ENCODE results near the gene ARHGAP10.

Gene ARHGAP10

DNA sequence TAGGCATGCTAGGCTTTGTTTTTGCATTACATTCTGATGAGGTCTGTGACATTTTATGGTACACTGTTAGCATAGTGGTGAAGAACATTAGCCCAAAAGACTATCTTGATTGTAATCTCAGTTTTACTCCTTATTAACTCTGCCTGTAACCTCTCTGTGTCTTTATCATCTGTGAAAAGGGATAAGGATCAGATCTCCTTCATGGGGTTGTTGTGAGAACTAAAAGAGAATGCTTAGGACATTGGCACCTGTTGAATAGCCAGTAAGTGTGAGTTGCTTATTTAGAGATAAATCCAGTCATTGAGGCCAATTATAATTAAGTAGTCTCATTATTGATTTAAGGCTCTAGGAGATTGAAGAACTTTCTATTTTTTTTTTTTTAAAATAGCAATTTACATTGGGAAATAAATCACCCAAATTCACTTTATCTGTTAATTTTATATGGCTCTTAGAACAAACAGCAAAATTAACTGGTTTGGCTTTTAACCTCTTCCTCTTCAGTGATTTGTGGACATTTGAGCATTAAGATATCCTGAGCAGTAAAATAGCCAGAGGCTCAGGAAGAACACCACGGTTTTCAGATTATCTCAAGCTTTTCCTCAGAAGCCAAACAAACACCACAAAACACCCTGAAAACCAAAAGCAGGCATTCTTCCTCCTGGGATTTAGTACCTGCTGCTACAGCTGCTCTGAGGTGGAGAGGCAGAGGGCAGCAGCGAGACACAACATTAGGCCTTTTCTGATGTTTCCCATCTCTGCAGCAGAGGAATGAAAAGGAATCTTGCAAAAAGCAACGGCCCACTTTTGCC, 192.9 kb downstream of the ARHGAP10 start:
- no peak for DNase-seq

GRCh38 chr4:147927377-147928137, 195.7 kb downstream of the ARHGAP10 start:
- DNase-seq, result no peak

DNA sequence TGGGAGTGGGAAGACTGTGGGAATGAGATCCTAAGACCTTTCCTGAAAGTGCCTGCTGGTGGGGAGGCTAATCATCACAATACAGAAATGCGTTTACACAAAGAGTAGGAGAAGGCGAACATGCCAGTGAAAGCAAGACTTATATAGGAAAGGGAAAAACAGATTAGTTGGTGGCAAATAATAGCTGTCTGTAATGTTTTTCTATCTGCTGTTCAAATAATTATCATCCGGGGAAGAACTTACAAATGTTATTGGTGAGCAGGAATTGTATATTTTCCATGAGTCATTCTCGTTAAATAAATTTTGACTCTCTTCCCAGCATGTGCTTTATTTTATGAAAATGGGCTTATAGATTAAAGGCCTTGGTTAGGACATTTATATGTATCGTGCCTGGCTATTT, 196.5 kb downstream of the ARHGAP10 start:
- no peak for DNase-seq

DNA sequence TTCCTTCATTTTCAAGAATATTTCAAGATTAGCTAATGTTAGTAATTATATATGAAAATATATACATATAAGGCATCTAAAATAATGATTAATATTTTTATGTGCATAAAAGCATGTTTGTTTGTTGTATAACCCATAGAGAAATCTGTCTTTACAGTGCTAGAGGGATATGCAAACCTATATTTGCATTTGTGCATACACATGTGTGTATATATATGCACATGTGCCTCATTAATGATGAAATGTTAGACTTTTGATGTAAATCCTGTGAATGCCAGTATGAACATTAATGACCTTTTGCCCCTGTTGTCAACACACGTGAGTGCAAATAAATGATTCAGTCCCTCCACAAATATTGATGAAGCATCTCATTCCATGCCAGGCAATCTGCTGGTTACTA, 197.9 kb downstream of the ARHGAP10 start:
- no peak for DNase-seq

GRCh38 chr4:147933316-147933715, 201.4 kb downstream of the ARHGAP10 start:
- no peak for DNase-seq

DNA sequence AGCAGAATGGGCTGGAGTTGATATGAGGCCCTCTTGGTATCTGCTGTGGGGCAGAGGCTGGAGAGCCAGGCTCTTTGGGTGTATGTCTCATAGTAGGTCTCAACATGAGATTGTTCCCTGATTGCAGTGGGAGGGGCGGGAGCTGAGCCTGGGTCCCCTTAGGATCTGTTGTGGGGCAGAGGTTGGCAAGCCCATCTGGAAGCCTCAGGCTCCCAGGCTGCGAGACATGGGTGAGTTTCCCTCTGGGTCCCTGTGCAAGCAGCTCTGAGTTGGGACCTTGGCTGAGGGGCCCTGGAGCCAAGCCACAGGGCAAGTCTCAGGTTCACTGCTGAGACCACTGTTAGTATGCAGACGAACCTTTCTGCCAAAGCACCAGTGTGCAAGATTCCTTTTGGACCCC, 201.9 kb downstream of the ARHGAP10 start:
- no peak for DNase-seq

- no peak for DNase-seq
Measured at GRCh38 chr4:147938496-147938895, 206.6 kb downstream of the ARHGAP10 start.

DNA sequence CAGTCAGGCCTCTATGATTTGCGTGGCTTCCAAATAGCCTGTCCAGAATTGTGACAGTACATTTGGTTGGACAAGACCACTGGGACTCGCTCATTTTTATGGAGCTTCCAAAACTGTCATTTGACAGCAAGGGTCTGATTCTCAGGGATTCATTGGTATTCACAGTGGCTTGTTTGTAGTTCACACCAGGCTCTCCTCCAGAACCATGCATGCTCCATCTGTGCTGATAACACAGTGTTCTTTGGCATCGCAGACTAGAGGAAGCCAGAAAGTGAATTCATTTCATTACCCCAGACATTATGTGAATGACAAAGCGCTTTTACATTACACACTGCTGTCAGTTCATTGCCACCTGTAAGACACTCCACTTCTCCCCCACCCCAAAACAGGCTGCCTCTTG, 208.3 kb downstream of the ARHGAP10 start:
- DNase-seq, result no peak

- DNase-seq, result no peak
Measured at GRCh38 chr4:147941373-147941772, 209.5 kb downstream of the ARHGAP10 start.

DNA sequence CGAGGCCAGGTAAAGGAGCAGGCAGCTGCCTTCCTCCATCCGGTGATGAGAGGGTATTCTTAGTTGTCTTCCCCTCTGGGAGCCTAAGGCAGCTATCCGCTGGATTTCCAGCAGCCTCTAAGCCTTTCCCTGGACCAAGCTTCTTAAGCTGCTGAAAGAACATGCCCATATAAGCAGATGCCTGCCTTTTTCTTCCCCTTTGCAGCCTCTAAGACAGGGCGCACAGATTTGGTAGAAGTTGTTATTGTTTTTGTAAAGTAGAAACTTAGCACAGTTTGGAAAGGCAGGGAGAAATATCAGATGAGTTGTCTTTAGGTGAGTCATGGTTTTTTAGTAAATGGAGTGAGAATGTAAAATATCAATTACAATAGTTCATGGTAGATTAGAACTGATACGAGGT, 210.8 kb downstream of the ARHGAP10 start:
- no peak for DNase-seq

GRCh38 chr4:147943159-147943638, 211.3 kb downstream of the ARHGAP10 start:
- DNase-seq, result no peak

DNA sequence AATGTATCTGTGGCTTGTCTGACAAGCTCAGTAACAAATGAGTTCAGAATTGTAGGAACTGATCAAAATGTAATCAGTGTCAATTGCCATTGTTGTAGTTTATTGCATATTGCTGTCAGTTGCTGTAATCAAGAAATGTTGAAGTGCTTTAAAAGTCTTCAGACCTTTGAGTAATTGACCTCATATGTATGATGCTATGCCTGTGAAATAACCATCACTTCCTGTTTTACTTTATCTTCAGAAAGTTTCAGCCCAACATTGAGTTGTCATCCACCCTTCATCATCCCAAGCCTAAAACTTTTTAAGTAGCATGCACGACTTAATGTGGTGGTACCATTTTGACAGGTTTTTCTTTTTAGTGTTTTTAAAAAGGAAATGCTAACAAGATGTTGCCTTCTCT, 212.4 kb downstream of the ARHGAP10 start:
- no peak for DNase-seq

GRCh38 chr4:147944670-147945260, 212.9 kb downstream of the ARHGAP10 start:
- DNase-seq, result no peak

DNA sequence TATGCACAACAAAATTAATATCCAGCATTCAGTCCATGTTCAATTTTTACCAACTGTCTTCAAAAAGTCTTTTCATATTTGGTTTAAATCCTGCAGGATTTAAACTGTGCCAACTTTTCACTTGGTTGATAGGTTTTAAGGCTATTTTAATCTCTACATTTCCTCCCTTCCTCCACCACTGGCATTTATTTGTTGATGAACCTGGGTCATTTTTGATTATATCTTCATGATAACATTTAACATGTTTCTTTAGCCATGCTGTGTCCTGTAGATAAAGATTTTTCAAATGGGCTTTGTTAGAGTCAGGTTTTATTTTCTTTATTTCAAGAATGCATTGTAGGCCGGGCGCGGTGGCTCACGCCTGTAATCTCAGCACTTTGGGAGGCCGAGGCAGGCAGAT, 216.4 kb downstream of the ARHGAP10 start:
- no peak for DNase-seq

DNA sequence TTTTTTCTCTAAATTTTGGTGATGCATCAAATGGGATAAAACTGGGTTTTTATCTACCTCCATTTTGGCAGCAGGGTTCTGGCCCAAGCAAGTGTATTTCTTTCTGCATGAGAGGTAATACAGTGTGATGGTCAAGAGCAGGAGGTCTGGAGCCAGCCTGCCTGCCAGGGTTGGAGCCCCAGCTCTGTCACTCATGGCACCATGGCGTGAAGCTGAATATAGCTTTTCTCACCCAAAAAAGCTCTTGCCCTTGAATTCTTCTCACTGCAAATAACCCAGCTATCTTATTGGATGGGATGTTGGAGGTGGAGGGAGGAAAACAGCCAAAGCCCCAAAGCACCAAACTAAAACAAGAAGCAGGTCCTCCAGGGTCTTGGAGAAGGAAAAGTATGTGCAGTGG, 218.4 kb downstream of the ARHGAP10 start:
- DNase-seq, result no peak

DNA sequence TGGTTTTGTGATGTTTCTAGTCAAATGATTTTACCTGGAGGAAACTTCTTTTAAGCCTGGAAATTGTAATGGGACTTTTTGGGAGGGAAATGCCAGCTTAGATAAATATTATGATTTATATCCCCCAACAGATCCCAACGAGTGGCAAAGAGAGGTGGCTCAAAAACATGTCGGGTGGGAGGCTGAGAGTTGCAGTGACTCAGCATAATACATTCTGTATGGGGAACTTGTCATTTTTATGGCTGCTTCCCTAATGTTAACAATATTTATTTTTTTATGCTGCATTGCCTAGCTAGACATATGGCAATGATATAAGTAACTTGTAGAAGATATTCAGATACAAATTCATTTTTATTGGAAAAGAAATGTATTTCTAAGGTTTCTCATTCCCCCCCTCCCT, 219.0 kb downstream of the ARHGAP10 start:
- no peak for DNase-seq

DNA sequence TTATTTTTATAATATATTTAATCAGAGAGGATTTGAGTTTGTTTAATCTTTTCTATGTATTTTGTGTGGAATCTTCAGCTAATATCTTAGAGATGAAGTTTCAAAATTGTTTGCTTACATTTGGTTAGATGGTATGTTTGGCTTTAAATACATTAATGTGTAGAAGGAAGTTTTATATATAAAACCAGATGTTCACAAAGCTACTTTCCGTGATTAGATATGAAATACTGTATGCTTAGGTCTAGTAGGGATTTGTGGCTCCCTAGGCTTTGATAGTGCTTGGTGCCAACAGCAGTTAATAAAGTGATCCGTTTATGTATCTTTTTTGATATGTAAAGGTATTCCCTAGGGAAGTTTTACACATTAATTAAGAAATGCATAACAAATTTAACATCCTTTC, 223.0 kb downstream of the ARHGAP10 start:
- no peak for DNase-seq

DNA sequence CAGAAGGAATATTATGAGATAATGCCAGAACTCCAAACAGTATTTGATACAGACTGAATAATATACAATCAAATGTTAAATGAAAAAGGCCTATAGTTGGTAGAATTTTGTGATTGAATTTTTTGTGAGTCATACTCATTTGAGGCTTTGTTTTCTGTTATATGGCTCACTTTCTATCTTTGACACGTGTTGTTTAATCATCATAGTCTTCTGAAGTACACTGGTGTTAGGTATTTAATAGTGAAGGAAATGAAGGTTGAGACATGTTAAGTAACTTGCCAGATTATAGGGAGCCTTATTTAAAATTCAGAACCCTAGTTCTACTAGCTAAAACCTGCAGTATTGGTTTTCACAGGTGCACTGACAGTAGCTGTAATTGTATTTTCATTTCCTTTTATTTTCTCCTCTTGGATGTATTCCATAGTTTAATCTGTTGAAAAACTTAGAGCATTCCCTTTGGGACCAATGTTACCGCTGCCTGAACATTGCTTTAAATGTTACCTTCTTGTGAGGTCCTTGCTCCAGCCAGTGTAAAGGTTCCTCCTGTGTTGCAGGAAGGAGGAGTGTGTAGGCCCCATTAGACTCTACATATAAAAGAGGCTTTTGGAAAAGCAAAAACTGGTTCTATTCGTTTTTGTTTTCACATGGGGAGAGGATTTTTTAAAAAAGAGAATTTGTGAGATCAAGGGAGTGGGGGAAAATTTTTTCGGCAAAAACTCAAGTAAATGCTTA, 224.1 kb downstream of the ARHGAP10 start:
- DNase-seq, result no peak

DNA sequence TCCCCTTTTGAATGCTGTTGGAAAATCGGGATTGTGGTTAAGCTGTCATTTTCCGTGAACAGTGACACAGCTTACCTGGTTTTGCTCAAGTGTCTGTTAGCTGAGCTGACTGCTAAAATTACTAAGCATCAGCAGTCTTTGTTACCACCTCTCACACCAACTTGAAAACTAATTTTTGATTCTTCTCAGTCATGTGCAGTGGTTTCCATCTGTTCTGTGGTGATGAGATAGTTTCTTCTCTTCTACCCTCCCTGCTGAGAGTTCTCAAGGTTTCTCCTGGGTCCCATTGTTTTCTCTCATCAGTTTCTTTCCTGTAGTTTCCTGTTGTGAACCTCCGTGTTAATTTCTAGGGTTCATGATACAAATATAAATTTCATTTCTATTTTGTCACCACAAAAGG, 225.6 kb downstream of the ARHGAP10 start:
- DNase-seq, result no peak

- no peak for DNase-seq
Measured at GRCh38 chr4:147958057-147958456, 226.2 kb downstream of the ARHGAP10 start.

- DNase-seq, result no peak
Measured at GRCh38 chr4:147958489-147959065, 226.7 kb downstream of the ARHGAP10 start.

GRCh38 chr4:147960971-147961370, 229.1 kb downstream of the ARHGAP10 start:
- DNase-seq, result no peak

DNA sequence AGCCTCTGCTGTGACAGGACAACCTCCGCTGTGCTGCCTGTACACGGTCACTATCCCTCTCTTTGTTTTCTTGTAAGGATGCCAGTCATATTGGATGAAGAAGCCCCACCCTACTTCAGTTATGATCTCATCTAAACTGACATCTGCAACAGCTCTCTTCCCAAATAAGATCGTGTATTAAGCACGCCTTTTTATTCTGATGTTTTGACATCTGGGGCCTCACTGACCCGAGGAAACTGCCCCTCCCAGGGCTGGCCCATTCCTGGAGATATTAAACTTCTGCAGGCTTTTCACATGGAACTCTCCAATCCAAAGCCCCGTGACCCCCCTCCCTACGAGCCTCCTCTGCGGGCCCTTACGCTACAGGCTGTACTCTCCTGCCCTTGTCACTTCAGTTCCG, 232.0 kb downstream of the ARHGAP10 start:
- DNase-seq, result no peak
